Glomerular endothelial cell (primary cell): Measurements from ENCODE around the gene DBP. TPM values are rescaled to one million over a fixed set of nuclear protein-coding genes. Genes with fewer than 3 reads are reported as not detected.

ENCODE experiments used
- DNase-seq: peaks from one replicate; pipeline ENCODE4 v3.0.0-alpha.2; 2011; ENCODE audit warnings: low read depth, low spot score; ENCODE audit errors: extremely low read depth
- total RNA-seq: library from RNA; depleted of rRNA; stranded (reverse); fragments of >200 nt; gene quantifications from 2 replicates; pipeline ENCODE4 v1.2.3, GENCODE V29; 2015

DBP gene
- total RNA-seq, 1 donor from 2014 or later = 2.9 TPM

- no peak for DNase-seq
Observed at GRCh38 chr19:48613852-48614435, 23.2 kb downstream of the DBP start.

GRCh38 chr19:48613024-48613851 lies 23.9 kb downstream of the DBP start:
- DNase-seq = no peak

GRCh38 chr19:48611872-48612271 lies 25.3 kb downstream of the DBP start:
- no peak for DNase-seq

GRCh38 chr19:48609571-48610108 lies 27.5 kb downstream of the DBP start:
- DNase-seq = no peak

- no peak for DNase-seq
Observed at GRCh38 chr19:48608798-48609263, 28.3 kb downstream of the DBP start.

- DNase-seq = no peak
Observed at GRCh38 chr19:48607359-48607755, 29.8 kb downstream of the DBP start.

GRCh38 chr19:48606463-48607358 lies 30.5 kb downstream of the DBP start, which contains the start of gene SPACA4:
Gene SPACA4 (plus strand): TSS chr19:48606742. CDS start chr19:48606979, 237 bp downstream.
- no peak for DNase-seq

GRCh38 chr19:48603850-48604249 lies 33.3 kb downstream of the DBP start:
- no peak for DNase-seq

GRCh38 chr19:48603449-48603848 lies 33.7 kb downstream of the DBP start:
- no peak for DNase-seq

- no peak for DNase-seq
Observed at GRCh38 chr19:48603001-48603400, 34.2 kb downstream of the DBP start.

- no peak for DNase-seq
Observed at GRCh38 chr19:48600679-48601417, 36.3 kb downstream of the DBP start.

GRCh38 chr19:48598996-48599700 lies 38.0 kb downstream of the DBP start:
- no peak for DNase-seq

- no peak for DNase-seq
Observed at GRCh38 chr19:48596679-48597465, 40.3 kb downstream of the DBP start.

- DNase-seq = no peak
Observed at GRCh38 chr19:48596237-48596636, 40.9 kb downstream of the DBP start.

GRCh38 chr19:48595833-48596232 lies 41.3 kb downstream of the DBP start:
- DNase-seq = no peak

- DNase-seq = no peak
Observed at GRCh38 chr19:48595171-48595570, 42.0 kb downstream of the DBP start.

GRCh38 chr19:48591021-48591420 lies 46.2 kb downstream of the DBP start:
- no peak for DNase-seq

GRCh38 chr19:48588670-48589401 lies 48.3 kb downstream of the DBP start:
- DNase-seq = peak; percentile 31
